ENCODE results near the gene DOK1. TPM values are rescaled to one million over a fixed set of nuclear protein-coding genes. Genes with fewer than 3 reads are reported as not detected.

The DOK1 gene
- total RNA-seq, 1 experiment from 2014 or later: 2.1 TPM

DNA sequence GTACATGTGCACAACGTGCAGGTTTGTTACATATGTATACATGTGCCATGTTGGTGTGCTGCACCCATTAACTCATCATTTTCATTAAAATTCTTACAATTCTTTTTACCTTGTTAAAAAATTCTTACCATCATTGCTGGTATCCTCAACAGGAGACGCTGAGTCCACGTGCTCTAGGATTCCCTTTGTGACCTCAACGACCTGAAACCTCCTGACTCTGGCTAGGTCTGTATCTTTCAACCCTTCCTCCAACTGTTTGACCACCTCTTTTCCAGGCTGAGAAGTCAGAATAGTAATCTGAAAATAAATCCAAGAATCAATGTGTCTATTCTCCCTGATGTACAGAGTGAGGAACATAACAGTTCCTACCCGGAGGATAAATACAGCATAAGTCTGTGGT is 52.4 kb downstream of the DOK1 start:
- H3K27ac Mint-ChIP-seq (ENCODE audit: unreplicated experiment): no peak overlapping the region
- no peaks in the 10 kb centered on the region for H3K9me3 Mint-ChIP-seq (ENCODE audit: low read depth, unreplicated experiment)
- TF ChIP-seq CTCF (IDR thresholded peaks at IDR 0.05; ENCODE audit: unreplicated experiment): no peak
- no TSS peak for BruUV-seq (replicated peaks)
- intact Hi-C loops (cut with micrococcal nuclease; ENCODE audit: unreplicated experiment): no loop called here
- DNase-seq: no peak
- peaks cover 75% of the 10 kb centered on the region for H3K27me3 Mint-ChIP-seq (ENCODE audit: unreplicated experiment)
- H3K4me3 Mint-ChIP-seq (ENCODE audit: low read depth, unreplicated experiment): no peak overlapping the region
- H3K36me3 Mint-ChIP-seq (ENCODE audit: insufficient read depth, unreplicated experiment): no peaks in the 10 kb centered on the region
- H3K4me1 Mint-ChIP-seq (ENCODE audit: low read depth, unreplicated experiment): no peaks in the 10 kb centered on the region
- CTCF ChIA-PET: no interaction called here

Other genes starting within 250 kb of the DOK1 start
- gene SLC4A5, start 211.3 kb upstream of the DOK1 start, total RNA-seq (2022): 5.8 and 7.0 TPM in 2 replicates
- gene DCTN1, start 174.4 kb upstream of the DOK1 start, total RNA-seq (2022): 113 and 129 TPM in 2 replicates
- gene C2orf81, start 133.1 kb upstream of the DOK1 start, total RNA-seq (2022): 4.0 and 5.7 TPM in 2 replicates
- 30.5 and 32.3 TPM in 2 replicates for gene WDR54, start 133.0 kb upstream of the DOK1 start, total RNA-seq (2022)
- gene RTKN, start 112.8 kb upstream of the DOK1 start, total RNA-seq (2022): 97.6 and 103 TPM in 2 replicates
- 41.7 and 42.1 TPM in 2 replicates for gene INO80B, start 99.6 kb upstream of the DOK1 start, total RNA-seq (2022)
- 61.6 and 63.7 TPM in 2 replicates for gene WBP1, start 96.3 kb upstream of the DOK1 start, total RNA-seq (2022)
- 64.8 and 66.3 TPM in 2 replicates for gene MOGS, start 89.3 kb upstream of the DOK1 start, total RNA-seq (2022)
- 83.7 and 88.9 TPM in 2 replicates for gene MRPL53, start 82.0 kb upstream of the DOK1 start, total RNA-seq (2022)
- 29.9 and 30.4 TPM in 2 replicates for gene CCDC142, start 71.7 kb upstream of the DOK1 start, total RNA-seq (2022)
- gene TTC31, start 71.6 kb upstream of the DOK1 start, total RNA-seq (2022): 26.2 and 32.9 TPM in 2 replicates
- 3.0 and 3.5 TPM in 2 replicates for gene LBX2, start 55.1 kb upstream of the DOK1 start, total RNA-seq (2022)
- gene PCGF1, start 47.0 kb upstream of the DOK1 start, total RNA-seq (2022): 25.9 TPM in 2 replicates
- not detected in 2 replicates for gene TLX2, start 40.3 kb upstream of the DOK1 start, total RNA-seq (2022)
- gene DQX1, start 28.5 kb upstream of the DOK1 start, total RNA-seq (2022): 0.14 TPM in 1 of 2 replicates, not detected in the other
- 145 and 153 TPM in 2 replicates for gene AUP1, start 25.0 kb upstream of the DOK1 start, total RNA-seq (2022)
- gene HTRA2, start 24.8 kb upstream of the DOK1 start, total RNA-seq (2022): 23.4 and 26.3 TPM in 2 replicates
- 0.93 and 1.2 TPM in 2 replicates for gene LOXL3, start 778 bp upstream of the DOK1 start, total RNA-seq (2022)
- not detected in 2 replicates for gene M1AP, start 93.6 kb downstream of the DOK1 start, total RNA-seq (2022)
- gene SEMA4F, start 99.5 kb downstream of the DOK1 start, total RNA-seq (2022): 9.5 and 10.1 TPM in 2 replicates

All from Calu3 (cell line).